Measurements from ENCODE around the gene MYRFL. TPM values are rescaled to one million over a fixed set of nuclear protein-coding genes. Genes with fewer than 3 reads are reported as not detected.

The MYRFL gene
- total RNA-seq, 1 donor from 2014 or later = not detected

- Histone ChIP-seq H3K27ac (no peak overlapping the region), H3K27me3 (no peaks in the 10 kb centered on the region), H3K9me3 (no peaks in the 10 kb centered on the region), H3K4me1 (no peaks in the 10 kb centered on the region), H3K4me3 (no peak overlapping the region), H3K36me3 (no peaks in the 10 kb centered on the region)
- no peak for DNase-seq (ENCODE audit: extremely low spot score in 2 of 2)
- intact Hi-C loops (cut with DNase I) = loop anchor here (10.0 kb wide), 1 partner anchor 836 kb away; no protein-coding TSS in a partner anchor
- no peak for TF ChIP-seq POLR2A (IDR thresholded peaks at IDR 0.05)
- TF ChIP-seq POLR2AphosphoS5 (IDR thresholded peaks at IDR 0.05; ENCODE audit: insufficient read depth in 1 of 2, low read depth in 1 of 2) = no peak
- TF ChIP-seq, protein P1, sequence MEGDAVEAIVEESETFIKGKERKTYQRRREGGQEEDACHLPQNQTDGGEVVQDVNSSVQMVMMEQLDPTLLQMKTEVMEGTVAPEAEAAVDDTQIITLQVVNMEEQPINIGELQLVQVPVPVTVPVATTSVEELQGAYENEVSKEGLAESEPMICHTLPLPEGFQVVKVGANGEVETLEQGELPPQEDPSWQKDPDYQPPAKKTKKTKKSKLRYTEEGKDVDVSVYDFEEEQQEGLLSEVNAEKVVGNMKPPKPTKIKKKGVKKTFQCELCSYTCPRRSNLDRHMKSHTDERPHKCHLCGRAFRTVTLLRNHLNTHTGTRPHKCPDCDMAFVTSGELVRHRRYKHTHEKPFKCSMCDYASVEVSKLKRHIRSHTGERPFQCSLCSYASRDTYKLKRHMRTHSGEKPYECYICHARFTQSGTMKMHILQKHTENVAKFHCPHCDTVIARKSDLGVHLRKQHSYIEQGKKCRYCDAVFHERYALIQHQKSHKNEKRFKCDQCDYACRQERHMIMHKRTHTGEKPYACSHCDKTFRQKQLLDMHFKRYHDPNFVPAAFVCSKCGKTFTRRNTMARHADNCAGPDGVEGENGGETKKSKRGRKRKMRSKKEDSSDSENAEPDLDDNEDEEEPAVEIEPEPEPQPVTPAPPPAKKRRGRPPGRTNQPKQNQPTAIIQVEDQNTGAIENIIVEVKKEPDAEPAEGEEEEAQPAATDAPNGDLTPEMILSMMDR (IDR thresholded peaks at IDR 0.05) = no peak
These were observed 63.9 kb downstream of the MYRFL start for GRCh38 chr12:69888901-69889300.

DNA sequence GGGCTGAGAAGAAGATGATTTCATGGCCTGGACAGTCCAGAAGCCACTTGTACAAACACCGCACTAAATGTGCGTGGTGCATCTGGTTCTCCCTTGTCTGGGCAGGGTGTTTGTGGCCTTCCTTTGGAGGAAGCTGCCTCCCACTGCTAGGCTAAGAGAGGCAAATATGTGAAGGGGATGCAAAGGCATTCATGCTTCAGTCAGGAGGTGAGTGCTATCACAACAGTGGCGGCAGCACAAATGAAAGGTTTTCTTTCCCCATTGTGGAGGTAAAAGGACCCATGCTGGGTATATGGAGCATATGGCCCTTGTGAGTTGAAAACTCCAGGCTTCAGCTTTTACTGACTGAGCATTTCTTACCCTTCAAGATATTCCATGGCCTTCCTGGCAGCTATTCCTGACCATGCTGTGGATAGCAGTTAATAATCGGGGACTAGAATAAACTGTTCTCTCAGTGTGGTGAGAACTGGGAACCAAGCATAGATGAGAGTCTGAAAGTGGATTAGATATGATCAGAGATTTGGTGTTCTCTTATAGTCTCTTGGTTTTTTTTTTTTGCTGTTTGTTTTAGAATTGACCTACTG, 69.9 kb downstream of the MYRFL start:
- Histone ChIP-seq H3K9me3 (no peaks in the 10 kb centered on the region), H3K4me1 (no peaks in the 10 kb centered on the region), H3K36me3 (no peaks in the 10 kb centered on the region), H3K4me3 (no peak overlapping the region), H3K27ac (no peak overlapping the region), H3K27me3 (no peaks in the 10 kb centered on the region)
- intact Hi-C loops (cut with DNase I) = no loop called here
- TF ChIP-seq POLR2A (IDR thresholded peaks at IDR 0.05) = no peak
- TF ChIP-seq, protein P1 (IDR thresholded peaks at IDR 0.05) = no peak
- TF ChIP-seq POLR2AphosphoS5 (IDR thresholded peaks at IDR 0.05; ENCODE audit: insufficient read depth in 1 of 2, low read depth in 1 of 2) = no peak
- no peak for DNase-seq (ENCODE audit: extremely low spot score in 2 of 2)

GRCh38 chr12:69896653-69897381, 71.8 kb downstream of the MYRFL start:
- H3K4me3 ChIP-seq = no peak overlapping the region
- no peaks in the 10 kb centered on the region for H3K9me3 ChIP-seq
- no peak for TF ChIP-seq POLR2AphosphoS5 (IDR thresholded peaks at IDR 0.05; ENCODE audit: insufficient read depth in 1 of 2, low read depth in 1 of 2)
- TF ChIP-seq, protein P1 (IDR thresholded peaks at IDR 0.05) = no peak
- TF ChIP-seq POLR2A (IDR thresholded peaks at IDR 0.05) = no peak
- peaks cover 6% of the 10 kb centered on the region for H3K4me1 ChIP-seq
- H3K36me3 ChIP-seq = no peaks in the 10 kb centered on the region
- DNase-seq (ENCODE audit: extremely low spot score in 2 of 2) = no peak
- no peak overlapping the region for H3K27ac ChIP-seq
- intact Hi-C loops (cut with DNase I) = no loop called here
- H3K27me3 ChIP-seq = no peaks in the 10 kb centered on the region

GRCh38 chr12:69897744-69898143, 72.7 kb downstream of the MYRFL start:
- Histone ChIP-seq H3K36me3 (no peaks in the 10 kb centered on the region), H3K9me3 (no peaks in the 10 kb centered on the region), H3K27ac (no peak overlapping the region), H3K4me3 (no peak overlapping the region), H3K4me1 (peaks cover 6% of the 10 kb centered on the region), H3K27me3 (no peaks in the 10 kb centered on the region)
- intact Hi-C loops (cut with DNase I) = no loop called here
- TF ChIP-seq POLR2A (IDR thresholded peaks at IDR 0.05) = no peak
- no peak for TF ChIP-seq POLR2AphosphoS5 (IDR thresholded peaks at IDR 0.05; ENCODE audit: insufficient read depth in 1 of 2, low read depth in 1 of 2)
- TF ChIP-seq, protein P1 (IDR thresholded peaks at IDR 0.05) = no peak
- no peak for DNase-seq (ENCODE audit: extremely low spot score in 2 of 2)

DNA sequence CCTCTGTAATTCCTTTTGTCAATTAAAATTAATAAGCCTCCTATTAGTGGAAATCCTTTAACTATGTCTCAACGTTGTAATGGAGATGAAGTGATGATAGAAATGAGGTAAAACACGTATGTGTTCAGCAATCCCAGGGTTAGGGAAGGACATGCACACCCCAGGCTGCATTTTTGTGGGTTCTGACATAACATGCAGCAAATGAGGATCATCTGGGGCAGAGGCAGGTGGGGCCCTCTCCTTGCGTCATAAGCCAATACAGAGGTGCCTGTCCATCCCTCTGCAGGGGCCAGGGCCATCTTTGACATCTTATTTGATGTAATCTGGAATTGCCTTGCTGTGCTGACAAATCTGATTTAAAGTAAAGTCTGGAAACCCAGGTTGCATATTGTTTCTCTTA, 73.2 kb downstream of the MYRFL start:
- H3K27ac ChIP-seq = no peak overlapping the region
- no peaks in the 10 kb centered on the region for H3K27me3 ChIP-seq
- H3K4me3 ChIP-seq = no peak overlapping the region
- no peaks in the 10 kb centered on the region for H3K36me3 ChIP-seq
- DNase-seq (ENCODE audit: extremely low spot score in 2 of 2) = no peak
- no peaks in the 10 kb centered on the region for H3K9me3 ChIP-seq
- intact Hi-C loops (cut with DNase I) = no loop called here
- TF ChIP-seq POLR2AphosphoS5 (IDR thresholded peaks at IDR 0.05; ENCODE audit: insufficient read depth in 1 of 2, low read depth in 1 of 2) (no peak), POLR2A (IDR thresholded peaks at IDR 0.05) (no peak)
- TF ChIP-seq, protein P1 (IDR thresholded peaks at IDR 0.05) = no peak
- H3K4me1 ChIP-seq = peaks cover 6% of the 10 kb centered on the region

Measured in vagina (tissue), 2 donors.